GM19025 (cell line): ENCODE data around the gene CHCHD6.
A peak's percentile ranks its signal among the peaks of the same experiment; 100 is the strongest.

Experiments used
- ATAC-seq: cut with Tn5 transposase; IDR thresholded peaks from one replicate; pipeline ENCODE4 v1.9.1; 2021; ENCODE audit warnings: mild to moderate bottlenecking, low read depth, moderate library complexity; ENCODE audit not compliant: unreplicated experiment

CHCHD6 gene

GRCh38 chr3:126952983-126953660, 249.1 kb downstream of the CHCHD6 start:
- ATAC-seq: no peak

GRCh38 chr3:126954141-126954842, 250.3 kb downstream of the CHCHD6 start:
- ATAC-seq: peak; percentile 65

DNA sequence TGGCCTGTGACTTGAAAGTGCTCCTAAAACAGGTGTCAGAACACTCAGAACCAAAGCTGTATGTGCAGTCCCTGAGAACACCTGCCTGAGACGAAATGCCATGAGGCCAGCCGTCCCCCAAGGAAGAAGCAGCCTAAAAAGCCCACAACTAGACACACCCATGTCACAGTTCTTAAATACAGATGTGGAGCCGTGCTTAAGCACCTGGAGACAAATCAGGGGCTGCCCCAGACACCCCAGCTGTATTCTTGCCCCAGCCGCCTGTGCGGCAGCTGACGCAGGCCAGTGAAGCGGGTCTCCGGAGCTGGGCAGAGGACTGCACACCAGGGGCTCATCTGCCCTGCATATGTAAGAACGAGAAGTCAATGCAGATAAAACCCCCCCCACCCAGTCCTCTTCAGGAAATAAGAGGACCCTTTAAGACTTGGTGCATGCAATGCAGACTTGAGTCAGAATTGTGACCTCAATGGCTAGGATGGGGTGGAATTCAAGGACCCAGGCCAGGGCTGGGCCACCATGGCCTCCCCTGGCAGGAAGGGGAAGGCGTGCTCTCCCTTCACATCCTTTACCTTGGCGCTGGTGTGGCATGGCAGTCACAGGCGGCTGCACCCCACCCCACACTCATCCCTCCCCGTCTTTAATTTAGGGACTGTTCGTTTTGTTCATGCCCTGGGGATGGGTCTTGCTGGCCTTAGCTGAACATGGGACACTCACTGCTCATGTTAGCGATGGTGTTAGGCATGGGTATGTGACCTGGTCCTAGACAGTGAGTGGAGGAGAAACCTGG, 251.2 kb downstream of the CHCHD6 start:
- ATAC-seq: peak; percentile 57

- no peak for ATAC-seq
Measured at GRCh38 chr3:126956361-126956760, 252.3 kb downstream of the CHCHD6 start.

- no peak for ATAC-seq
Measured at GRCh38 chr3:126956866-126957650, 253.0 kb downstream of the CHCHD6 start.

DNA sequence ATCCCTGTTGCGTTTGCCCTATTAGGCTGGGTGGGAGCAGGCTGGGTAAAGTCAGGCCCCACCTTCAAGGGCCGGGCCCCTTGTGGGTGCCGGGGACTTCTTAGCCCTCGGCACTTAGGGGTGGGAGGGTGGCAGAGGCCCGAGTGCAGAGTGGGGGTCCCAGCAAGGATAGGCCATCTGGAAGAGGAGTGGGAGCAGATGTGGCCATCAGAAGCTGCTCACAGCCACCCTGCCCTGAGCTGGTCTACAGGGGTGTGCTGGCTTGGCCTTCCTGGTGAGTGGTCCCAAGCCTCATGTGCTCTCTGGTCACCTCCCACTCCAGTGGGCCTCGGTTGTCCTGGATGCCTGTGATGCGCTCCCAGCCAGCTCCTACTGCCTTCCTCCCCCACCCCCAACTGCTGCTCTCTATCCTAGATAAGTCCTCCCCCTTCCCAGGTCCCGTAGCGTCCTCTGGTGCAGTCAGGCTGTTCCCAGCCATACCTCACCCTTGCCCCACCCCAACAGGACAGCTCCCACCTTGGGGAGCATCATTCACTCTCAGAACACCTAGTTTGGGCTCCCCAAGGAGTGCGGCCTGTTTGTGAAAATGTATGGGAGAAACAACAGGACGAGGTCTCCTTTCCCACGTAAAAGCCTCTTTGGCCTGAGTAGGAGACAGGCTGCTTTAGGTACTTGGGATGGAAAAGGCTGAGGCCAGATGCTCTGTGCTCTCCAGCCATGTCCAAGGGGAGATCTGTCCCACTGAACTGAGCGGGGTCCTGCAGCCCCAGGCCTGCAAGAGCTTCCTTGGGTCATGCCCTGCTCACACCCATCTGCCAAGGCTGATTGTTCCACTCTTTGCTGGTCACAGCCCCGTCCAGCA, 254.0 kb downstream of the CHCHD6 start:
- no peak for ATAC-seq

DNA sequence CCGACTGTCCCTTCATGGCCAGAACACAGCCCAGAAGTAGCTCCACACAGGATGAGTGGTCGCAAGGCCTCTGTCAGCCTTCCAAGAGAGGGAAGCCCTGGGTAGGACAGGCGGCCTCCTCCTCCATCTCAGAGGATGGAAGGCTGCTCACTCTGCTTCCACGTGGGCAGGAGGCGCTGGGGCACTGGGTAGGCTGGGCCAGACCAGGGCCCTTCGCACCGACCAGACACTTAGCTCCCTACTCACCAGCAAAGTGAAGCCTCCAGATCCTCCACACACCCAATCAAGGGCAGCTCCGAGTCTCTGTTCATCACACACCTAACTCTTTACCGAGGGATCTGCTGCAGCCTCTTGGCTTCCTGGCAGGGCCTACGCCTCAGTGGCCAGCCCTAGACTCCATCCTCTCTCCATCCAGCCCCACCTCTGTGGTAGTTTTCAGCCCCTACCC, 254.6 kb downstream of the CHCHD6 start:
- ATAC-seq: no peak

DNA sequence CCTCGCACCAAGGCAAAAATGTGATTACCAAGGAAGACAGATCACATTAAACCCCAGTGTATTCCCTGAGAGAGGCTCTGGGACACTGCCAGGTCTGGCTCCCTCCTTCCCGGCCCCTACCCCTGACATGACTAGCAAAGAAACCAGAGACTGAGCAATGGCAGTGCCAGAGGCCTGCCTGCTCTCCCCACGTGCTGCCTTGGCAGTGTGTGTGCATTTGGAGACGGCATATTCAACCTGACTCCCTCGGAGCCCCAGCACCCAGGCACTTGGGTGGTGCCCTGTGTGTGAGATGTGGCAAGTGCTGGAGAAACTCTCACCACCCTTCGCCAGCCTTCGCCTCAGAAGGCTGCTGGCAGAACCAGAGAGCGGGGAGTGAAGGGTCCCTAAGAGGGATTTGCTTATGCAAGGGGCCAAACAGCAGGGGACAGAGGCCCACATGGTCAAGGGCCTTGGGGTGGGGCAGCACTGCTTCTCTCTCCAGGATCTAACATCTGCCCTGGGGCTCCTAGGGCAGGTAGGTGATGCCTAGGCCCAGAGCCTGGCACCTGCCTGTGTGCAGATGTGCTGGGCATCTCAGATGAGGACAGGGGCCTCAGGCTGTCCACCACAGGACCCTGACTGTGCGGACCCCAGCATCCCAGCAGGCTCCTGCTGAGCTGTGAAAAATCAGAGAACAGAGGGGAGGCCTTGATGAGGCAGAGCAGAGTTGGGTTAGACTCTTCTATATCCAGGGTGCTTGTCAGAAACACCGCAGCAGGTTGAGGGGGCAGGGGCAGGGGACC, 255.3 kb downstream of the CHCHD6 start:
- ATAC-seq: no peak

- ATAC-seq: no peak
Measured at GRCh38 chr3:126959921-126960603, 256.0 kb downstream of the CHCHD6 start.

GRCh38 chr3:126960604-126960995, 256.6 kb downstream of the CHCHD6 start:
- ATAC-seq: no peak

DNA sequence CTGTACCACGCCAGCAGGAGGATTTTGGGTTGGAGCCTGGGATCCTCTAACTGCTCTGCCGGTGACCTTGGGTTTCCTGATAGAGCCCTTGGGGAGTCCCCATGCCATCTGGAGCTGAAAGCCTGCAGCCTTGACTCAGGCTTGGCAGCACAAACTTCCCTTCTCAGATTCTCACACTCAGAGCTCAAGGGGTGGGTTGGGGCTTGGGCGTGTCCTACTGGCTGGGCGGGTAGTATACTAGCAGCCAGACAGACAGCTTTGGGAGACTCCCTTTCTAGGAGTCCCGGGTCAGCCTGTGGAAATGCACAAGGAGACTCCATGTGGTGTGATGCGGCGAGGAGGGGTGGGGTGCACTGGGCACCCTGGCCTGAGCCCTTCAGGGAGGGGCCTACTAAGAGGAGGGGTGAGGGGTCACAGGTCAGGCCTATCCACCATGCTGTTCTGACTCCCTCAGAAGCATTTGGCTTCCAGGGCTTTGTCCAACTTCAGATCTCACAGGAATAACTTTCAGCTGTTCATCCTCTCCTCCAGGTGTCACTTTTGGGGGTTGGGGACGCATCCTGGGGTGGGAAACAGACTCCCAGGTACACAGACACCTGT, 257.3 kb downstream of the CHCHD6 start:
- ATAC-seq: peak; percentile 69

DNA sequence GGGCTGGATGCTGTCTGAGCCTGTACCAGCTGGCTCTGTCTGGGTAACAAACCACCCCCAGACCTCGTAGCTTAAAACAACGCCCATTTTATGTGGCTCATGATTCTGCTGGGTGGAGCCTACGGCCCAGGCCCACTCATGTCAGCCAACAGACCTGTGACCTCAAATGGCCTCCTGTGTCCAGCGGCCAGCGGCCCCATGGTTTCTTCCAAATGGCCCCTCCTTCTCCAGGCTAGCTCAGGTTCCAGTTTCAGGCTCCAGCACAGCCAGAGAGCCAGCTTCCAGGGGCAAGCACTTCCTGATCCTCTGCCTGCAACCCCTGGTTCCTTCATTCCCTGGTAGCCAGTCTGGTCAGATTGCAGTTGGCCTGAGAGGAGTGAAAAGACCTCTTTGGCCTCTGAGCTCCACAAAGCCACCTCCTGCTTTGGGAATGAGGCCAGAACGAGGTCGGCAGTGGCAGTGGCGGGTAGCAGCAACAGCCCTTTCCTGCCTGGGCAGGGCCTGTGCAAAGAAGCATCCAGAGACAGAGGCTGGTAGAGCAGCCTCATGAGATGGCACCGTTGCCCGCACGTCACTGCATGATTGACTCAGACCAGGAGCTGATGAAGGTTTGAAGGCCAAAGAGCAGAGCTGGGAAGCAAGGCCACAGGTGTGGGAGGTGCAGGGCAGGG, 257.9 kb downstream of the CHCHD6 start:
- ATAC-seq: no peak

GRCh38 chr3:126962756-126963155, 258.7 kb downstream of the CHCHD6 start:
- no peak for ATAC-seq

DNA sequence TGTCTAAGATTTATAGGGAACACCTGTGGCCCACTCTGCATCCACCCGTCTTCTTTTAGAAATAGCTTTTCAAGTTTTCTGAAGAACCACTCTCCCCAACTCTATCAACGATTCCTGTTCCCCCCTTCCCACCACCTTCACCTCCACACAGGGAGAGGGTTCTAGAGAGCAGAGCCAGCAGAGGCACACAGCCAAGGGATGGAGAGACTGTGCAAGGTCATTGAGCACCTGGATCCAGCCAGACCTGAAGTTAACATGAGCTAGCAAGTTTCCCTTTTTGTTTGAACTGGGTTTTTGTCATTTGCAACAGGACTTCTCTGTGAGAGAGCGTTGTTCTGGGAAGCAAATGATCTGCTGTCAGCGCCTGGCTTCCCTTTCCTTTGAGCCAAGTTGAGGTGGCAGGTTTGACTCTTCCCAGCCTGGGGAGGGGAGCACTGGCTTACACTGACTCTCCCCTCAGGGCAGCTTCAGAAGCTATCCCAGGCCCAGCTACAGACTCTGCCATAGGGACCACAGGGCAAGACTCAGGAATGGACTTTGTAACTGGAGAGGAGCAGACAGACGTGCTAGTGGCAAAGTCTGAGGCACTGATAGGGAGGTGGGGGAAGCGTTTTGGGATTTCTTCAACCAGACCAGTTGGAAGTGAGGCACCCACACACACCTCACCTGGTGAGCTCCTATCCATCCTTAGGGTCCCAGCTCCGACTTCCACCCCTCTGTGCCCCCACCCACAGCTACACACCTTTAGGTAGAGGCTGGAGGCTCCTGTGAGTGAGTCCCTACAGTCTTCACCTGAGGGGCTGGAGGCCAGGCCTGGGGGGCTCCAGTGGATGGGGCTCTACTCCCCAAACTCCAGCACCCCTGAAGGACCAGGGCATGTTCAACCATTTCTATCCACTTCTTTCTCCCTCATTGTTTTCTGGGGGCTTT, 259.5 kb downstream of the CHCHD6 start:
- ATAC-seq: no peak

DNA sequence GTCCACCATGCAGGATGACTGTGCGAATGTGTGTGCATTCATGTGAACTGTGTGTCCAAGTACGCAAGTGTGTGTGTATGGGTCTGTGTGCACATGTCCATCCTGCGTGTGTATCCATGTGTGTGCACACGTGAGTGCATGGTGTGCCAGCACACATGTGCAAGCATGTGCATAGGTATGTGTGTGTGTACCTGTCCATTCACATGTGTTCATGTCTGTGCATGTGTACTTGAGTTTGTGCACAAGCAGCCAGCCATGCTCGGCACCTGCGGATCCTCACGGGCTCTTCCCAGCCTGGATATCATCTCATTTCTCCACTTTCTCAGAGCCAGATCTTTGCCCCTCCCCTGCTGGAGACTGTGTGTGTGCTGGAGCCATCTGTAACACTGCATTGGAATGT, 260.2 kb downstream of the CHCHD6 start:
- no peak for ATAC-seq

DNA sequence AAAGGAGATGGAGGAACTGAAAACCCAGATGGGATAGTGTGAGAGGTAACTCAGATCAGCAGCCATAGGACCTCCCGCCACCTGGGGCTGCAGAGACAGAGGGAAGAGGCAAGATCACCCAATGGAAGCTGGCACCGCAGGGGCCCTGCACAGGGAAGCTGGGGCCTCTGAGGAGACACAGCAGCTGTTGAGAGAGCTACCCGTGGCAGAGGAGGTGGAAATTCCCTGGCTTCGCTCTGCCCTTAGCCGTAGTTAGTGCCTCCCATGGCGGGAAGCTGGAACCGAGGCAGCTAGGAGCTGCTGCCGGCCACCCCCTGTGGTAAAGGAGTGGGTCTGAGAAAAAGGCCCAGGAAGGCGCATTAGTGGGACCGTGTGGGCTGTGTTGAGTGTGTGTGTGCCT, 260.9 kb downstream of the CHCHD6 start:
- ATAC-seq: no peak
